IMR-90 (cell line): ENCODE data around the gene FBXO17.

Experiments
- BHLHE40 ChIP-seq: fragments of 150-350 bp; IDR thresholded peaks from 2 replicates; pipeline ENCODE4 v1.6.1; 2016; ENCODE audit warnings: mild to moderate bottlenecking, low read depth, low read length
- CEBPB ChIP-seq: IDR thresholded peaks from 2 replicates; pipeline ENCODE4 v1.6.1; 2012; ENCODE audit warnings: low read depth, low read length, improper control_type of control experiment
- FOS ChIP-seq: fragments of 150-350 bp; IDR thresholded peaks from 2 replicates; pipeline ENCODE4 v1.6.1; 2016; ENCODE audit warnings: low read depth, low read length
- MAFK ChIP-seq: IDR thresholded peaks from 2 replicates; pipeline ENCODE4 v1.6.1; 2012; ENCODE audit warnings: low read depth, low read length, improper control_type of control experiment
- MAZ ChIP-seq: IDR thresholded peaks from 2 replicates; pipeline ENCODE4 v1.6.1; 2012; ENCODE audit warnings: low read depth, mild to moderate bottlenecking, low read length, improper control_type of control experiment, moderate library complexity, borderline replicate concordance
- MXI1 ChIP-seq: IDR thresholded peaks from 2 replicates; pipeline ENCODE4 v1.6.1; 2012; ENCODE audit warnings: low read depth, mild to moderate bottlenecking, low read length, moderate library complexity, borderline replicate concordance
- NFE2L2 ChIP-seq: fragments of 150-350 bp; IDR thresholded peaks from 2 replicates; pipeline ENCODE4 v1.6.1; 2016; ENCODE audit warnings: low read depth, mild to moderate bottlenecking, low read length
- POLR2A ChIP-seq: IDR thresholded peaks from 2 replicates; pipeline ENCODE4 v1.6.1; 2012; ENCODE audit warnings: mild to moderate bottlenecking, low read depth, low read length
- RAD21 ChIP-seq: IDR thresholded peaks from 2 replicates; pipeline ENCODE4 v1.6.1; 2012; ENCODE audit warnings: low read length, improper control_type of control experiment
- RCOR1 ChIP-seq: IDR thresholded peaks from 2 replicates; pipeline ENCODE4 v1.6.1; 2012; ENCODE audit warnings: mild to moderate bottlenecking, low read length, improper control_type of control experiment; ENCODE audit not compliant: insufficient replicate concordance
- SMC3 ChIP-seq: fragments of 150-350 bp; IDR thresholded peaks from 2 replicates; pipeline ENCODE4 v1.6.1; 2016; ENCODE audit warnings: low read depth, mild to moderate bottlenecking, antibody characterized with exemption, low read length, moderate library complexity
- TF ChIP-seq, protein P1 (sequence below): conservative IDR thresholded peaks from 2 replicates; pipeline ENCODE4 v1.5.1; 2012; ENCODE audit warnings: mild to moderate bottlenecking, low read depth, low read length, improper control_type of control experiment
- TF ChIP-seq, protein P2 (sequence below): fragments of 150-350 bp; IDR thresholded peaks from 2 replicates; pipeline ENCODE4 v1.6.1; 2017; ENCODE audit warnings: mild to moderate bottlenecking, antibody characterized with exemption, low read length, low read depth

DNA sequence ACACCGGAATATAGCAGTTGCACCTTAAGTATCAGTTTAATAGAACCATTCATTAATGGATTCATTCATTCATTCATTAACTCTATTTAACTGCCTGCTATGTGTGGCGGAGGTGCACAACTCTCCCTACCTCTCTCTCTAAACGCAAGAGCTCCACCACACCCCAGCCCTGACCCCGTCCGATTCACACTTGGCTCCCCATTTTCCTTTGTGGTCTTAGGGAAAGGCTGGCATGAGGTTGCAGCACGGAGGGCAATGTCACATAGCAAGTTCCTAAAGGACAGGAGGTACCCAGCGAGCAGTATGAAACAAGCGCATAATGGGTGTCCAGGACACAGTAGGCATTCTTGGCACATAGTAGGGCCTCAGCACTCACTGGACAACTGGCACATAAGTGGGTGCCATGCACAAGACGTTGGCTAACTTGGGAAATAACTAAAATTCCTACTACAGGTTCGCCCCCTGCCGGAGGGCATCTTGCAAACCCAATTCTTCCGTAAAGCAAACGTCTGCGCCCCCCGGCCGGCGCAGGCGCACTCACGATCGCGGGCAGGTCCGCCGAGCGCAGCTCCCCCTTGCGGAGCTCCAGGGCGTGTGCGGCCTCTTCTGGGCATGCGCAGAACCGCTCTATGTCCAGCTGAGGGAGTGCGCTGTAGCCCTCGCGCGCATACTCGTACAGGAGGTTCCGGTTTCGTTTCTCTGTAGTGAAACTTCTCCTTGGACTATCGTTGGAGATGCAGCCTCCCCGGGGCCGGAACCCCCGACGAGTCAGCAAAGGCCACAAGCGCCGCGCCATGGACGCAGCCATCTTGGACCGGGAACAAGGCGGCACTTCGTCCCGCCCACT, 45.4 kb downstream of the FBXO17 start, which contains the start of gene SARS2:
- peak; percentile 84 for TF ChIP-seq POLR2A
- TF ChIP-seq, protein P1, sequence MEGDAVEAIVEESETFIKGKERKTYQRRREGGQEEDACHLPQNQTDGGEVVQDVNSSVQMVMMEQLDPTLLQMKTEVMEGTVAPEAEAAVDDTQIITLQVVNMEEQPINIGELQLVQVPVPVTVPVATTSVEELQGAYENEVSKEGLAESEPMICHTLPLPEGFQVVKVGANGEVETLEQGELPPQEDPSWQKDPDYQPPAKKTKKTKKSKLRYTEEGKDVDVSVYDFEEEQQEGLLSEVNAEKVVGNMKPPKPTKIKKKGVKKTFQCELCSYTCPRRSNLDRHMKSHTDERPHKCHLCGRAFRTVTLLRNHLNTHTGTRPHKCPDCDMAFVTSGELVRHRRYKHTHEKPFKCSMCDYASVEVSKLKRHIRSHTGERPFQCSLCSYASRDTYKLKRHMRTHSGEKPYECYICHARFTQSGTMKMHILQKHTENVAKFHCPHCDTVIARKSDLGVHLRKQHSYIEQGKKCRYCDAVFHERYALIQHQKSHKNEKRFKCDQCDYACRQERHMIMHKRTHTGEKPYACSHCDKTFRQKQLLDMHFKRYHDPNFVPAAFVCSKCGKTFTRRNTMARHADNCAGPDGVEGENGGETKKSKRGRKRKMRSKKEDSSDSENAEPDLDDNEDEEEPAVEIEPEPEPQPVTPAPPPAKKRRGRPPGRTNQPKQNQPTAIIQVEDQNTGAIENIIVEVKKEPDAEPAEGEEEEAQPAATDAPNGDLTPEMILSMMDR = peak; percentile 99
- TF ChIP-seq BHLHE40 = peak; percentile 28; the same call in 1 of the 2 replicates
- peak; percentile 45 for TF ChIP-seq MXI1
- TF ChIP-seq FOS = no peak
- TF ChIP-seq RCOR1 = peak; percentile 39
- peak; percentile 70 for TF ChIP-seq CEBPB
- peak; percentile 71 for TF ChIP-seq RAD21
- TF ChIP-seq MAFK = no peak
- TF ChIP-seq NFE2L2 = peak; percentile 5; the same call in 1 of the 2 replicates
- TF ChIP-seq, protein P2, sequence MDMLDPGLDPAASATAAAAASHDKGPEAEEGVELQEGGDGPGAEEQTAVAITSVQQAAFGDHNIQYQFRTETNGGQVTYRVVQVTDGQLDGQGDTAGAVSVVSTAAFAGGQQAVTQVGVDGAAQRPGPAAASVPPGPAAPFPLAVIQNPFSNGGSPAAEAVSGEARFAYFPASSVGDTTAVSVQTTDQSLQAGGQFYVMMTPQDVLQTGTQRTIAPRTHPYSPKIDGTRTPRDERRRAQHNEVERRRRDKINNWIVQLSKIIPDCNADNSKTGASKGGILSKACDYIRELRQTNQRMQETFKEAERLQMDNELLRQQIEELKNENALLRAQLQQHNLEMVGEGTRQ = no peak
- peak; percentile 81 for TF ChIP-seq SMC3
- TF ChIP-seq MAZ = peak; percentile 75; the same call in 1 of the 2 replicates
